ENCODE measurements around the gene IDH3B. TPM values are rescaled to one million over a fixed set of nuclear protein-coding genes. Genes with fewer than 3 reads are reported as not detected.
A peak's percentile ranks its signal among the peaks of the same experiment; 100 is the strongest.

IDH3B gene
- total RNA-seq, 1 experiment from 2014 or later, result 135 TPM

GRCh38 chr20:2653556-2654383 lies 10.2 kb downstream of the IDH3B start:
- TF ChIP-seq TCF7L2 (IDR thresholded peaks at IDR 0.05; ENCODE audit: low read depth, low read length), result no peak
- TF ChIP-seq REST (IDR thresholded peaks at IDR 0.05; ENCODE audit: insufficient read depth in 1 of 2, low read depth in 2 of 2, low read length in 1 of 2), result no peak
- no peak for TF ChIP-seq POLR2AphosphoS5 (IDR thresholded peaks at IDR 0.05; ENCODE audit: low read depth, low read length)
- no peak for TF ChIP-seq CTCF (IDR thresholded peaks at IDR 0.05)
- TF ChIP-seq SIN3A (IDR thresholded peaks at IDR 0.05; ENCODE audit: borderline replicate concordance, insufficient read depth, low read depth, low read length), result no peak
- H3K4me3 ChIP-seq (ENCODE audit: low read depth in 2 of 2, low read length in 2 of 2), result peak overlapping the region; percentile 80 to 99

GRCh38 chr20:2652724-2653555 lies 11.1 kb downstream of the IDH3B start:
- Histone ChIP-seq H3K36me3 (ENCODE audit: control insufficient read depth, insufficient read depth, low read length) (peaks cover 34% of the 10 kb centered on the region), H3K4me1 (ENCODE audit: control insufficient read depth, insufficient read depth, low read length) (peaks cover 16% of the 10 kb centered on the region), H3K9me3 (ENCODE audit: control insufficient read depth, insufficient read depth, low read depth, low read length) (no peaks in the 10 kb centered on the region), H3K27me3 (ENCODE audit: control insufficient read depth, insufficient read depth, low read length) (no peaks in the 10 kb centered on the region), H3K27ac (ENCODE audit: low read length) (peak overlapping the region; percentile 88), H3K4me3 (ENCODE audit: low read depth in 2 of 2, low read length in 2 of 2) (peak overlapping the region; percentile 80 to 99)
- intact Hi-C loops (cut with micrococcal nuclease; ENCODE audit: unreplicated experiment) (no loop called here), in situ Hi-C loops (cut with HindIII; ENCODE audit: low pct_unique_long_range_greater_than_20kb, low sequenced_read_pairs) (no loop called here)
- TSS peak; percentile 73 for BruUV-seq (replicated peaks)
- CTCF ChIA-PET, result interaction anchor here (0.6 kb wide), 1 partner anchor 445 kb away, joined by 4 read pairs; no protein-coding TSS in a partner anchor
- no peak for DNase-seq (ENCODE audit: low read depth, low spot score)
- POLR2A ChIA-PET, result interaction anchor here (0.6 to 1.2 kb wide), 5 partner anchors 11 to 209 kb away, joined by 3 to 8 read pairs (median 3); partner anchors contain the start of gene IDH3B
- TF ChIP-seq SIN3A (IDR thresholded peaks at IDR 0.05; ENCODE audit: borderline replicate concordance, insufficient read depth, low read depth, low read length) (0 out of 2 replicates have a peak, but pooled peaks have one; percentile 17), POLR2AphosphoS5 (IDR thresholded peaks at IDR 0.05; ENCODE audit: low read depth, low read length) (no peak), CTCF (IDR thresholded peaks at IDR 0.05) (no peak), REST (IDR thresholded peaks at IDR 0.05; ENCODE audit: insufficient read depth in 1 of 2, low read depth in 2 of 2, low read length in 1 of 2) (0 out of 4 replicates have a peak, but pooled peaks of 1 of the 2 experiments have one; percentile 32)
- peak; percentile 56 for ATAC-seq

More at GRCh38 chr20:2653556-2654383, 10.2 kb downstream of the IDH3B start:
- ChIA-PET POLR2A (interaction anchor here (0.6 to 0.7 kb wide), 2 partner anchors 10 to 209 kb away, joined by 3 to 4 read pairs; partner anchors contain the start of gene IDH3B), CTCF (no interaction called here)
- peaks cover 38% of the 10 kb centered on the region for H3K36me3 ChIP-seq (ENCODE audit: control insufficient read depth, insufficient read depth, low read length)
- no peak for DNase-seq (ENCODE audit: low read depth, low spot score)
- in situ Hi-C loops (cut with HindIII; ENCODE audit: low pct_unique_long_range_greater_than_20kb, low sequenced_read_pairs) (no loop called here), intact Hi-C loops (cut with micrococcal nuclease; ENCODE audit: unreplicated experiment) (no loop called here)
- no peaks in the 10 kb centered on the region for H3K27me3 ChIP-seq (ENCODE audit: control insufficient read depth, insufficient read depth, low read length)
- no peak for ATAC-seq
- peaks cover 16% of the 10 kb centered on the region for H3K4me1 ChIP-seq (ENCODE audit: control insufficient read depth, insufficient read depth, low read length)
- peak overlapping the region; percentile 88 for H3K27ac ChIP-seq (ENCODE audit: low read length)
- no peaks in the 10 kb centered on the region for H3K9me3 ChIP-seq (ENCODE audit: control insufficient read depth, insufficient read depth, low read depth, low read length)
- BruUV-seq (replicated peaks), result no TSS peak

Measured in Panc1 (cell line).